Body of pancreas (tissue), 4 donors: ENCODE measurements around the gene LUC7L.

Source experiments
- CTCF ChIP-seq, 7 experiments: fragments of 450-650 bp in 4 of 7; fragments of 200-600 bp in 3 of 7; sonication (generic) in 3 of 7; IDR thresholded peaks; one replicate each; pipeline ENCODE4 v1.5.1; 2016 to 2019; ENCODE audit warnings: antibody characterized with exemption in 7 of 7
- POLR2A ChIP-seq, 3 donors: fragments of 450-650 bp; IDR thresholded peaks; one replicate each; pipeline ENCODE4 v1.6.1; 2016; ENCODE audit warnings: antibody characterized with exemption in 3 of 3, mild to moderate bottlenecking in 2 of 3

- peak; percentile 82 to 95 (median 88) for TF ChIP-seq CTCF (IDR thresholded peaks at IDR 0.05)
- TF ChIP-seq POLR2A (IDR thresholded peaks at IDR 0.05), result no peak
These were observed 47.7 kb downstream of the LUC7L start for GRCh38 chr16:181565-182021.
